Activated naive CD8-positive, alpha-beta T cell treated with anti-CD3 and anti-CD28 coated beads, Interleukin-2, amount 10 ng/mL, durations not matched to agents 7 days and 5 days (primary cell): ENCODE data around the gene RAP1B. TPM values are rescaled to one million over a fixed set of nuclear protein-coding genes. Genes with fewer than 3 reads are reported as not detected.

Source experiments
- ATAC-seq: fragments of 150-1000 bp; cut with Tn5 transposase; one replicate; pipeline ENCODE4 v1.10.0; 2021; ENCODE audit warnings: low read depth, moderate library complexity
- POLR2A ChIA-PET: fragments of 350-600 bp; sonication (Branson Sonifier 250); formaldehyde crosslinking; loops from one replicate; lab custom pipeline; 2021; ENCODE audit warnings: antibody characterized with exemption; lab: Charles Lee
- DNase-seq: peaks from one replicate; pipeline ENCODE4 v3.0.0; 2021
- H3K27ac Mint-ChIP-seq: one replicate; pipeline ENCODE4 v1.8.0; 2022; ENCODE audit warnings: mild to moderate bottlenecking, mixed read lengths
- H3K27me3 Mint-ChIP-seq: one replicate; pipeline ENCODE4 v1.8.0; 2022; ENCODE audit warnings: mild to moderate bottlenecking, moderate library complexity, mixed read lengths
- H3K36me3 Mint-ChIP-seq: one replicate; pipeline ENCODE4 v1.8.0; 2021; ENCODE audit warnings: mild to moderate bottlenecking, mixed read lengths
- H3K4me1 Mint-ChIP-seq: one replicate; pipeline ENCODE4 v1.8.0; 2021; ENCODE audit warnings: mixed read lengths
- H3K4me3 Mint-ChIP-seq: one replicate; pipeline ENCODE4 v1.8.0; 2022; ENCODE audit warnings: mild to moderate bottlenecking, moderate library complexity, mixed read lengths
- H3K9me3 Mint-ChIP-seq: one replicate; pipeline ENCODE4 v1.8.0; 2021; ENCODE audit warnings: mixed read lengths
- total RNA-seq, 2 experiments: library from RNA; stranded (reverse); gene quantifications; one replicate each; pipeline ENCODE4 v1.2.3, GENCODE V29; 2021

RAP1B gene
- total RNA-seq, 2 experiments from 2014 or later = 233 to 257 TPM

- Mint-ChIP-seq H3K27me3 (no peaks in the 10 kb centered on the region), H3K27ac (peak overlapping the region; percentile 94), H3K36me3 (peaks cover 18% of the 10 kb centered on the region), H3K4me1 (peaks cover 35% of the 10 kb centered on the region), H3K4me3 (peak overlapping the region; percentile 58), H3K9me3 (peaks cover 13% of the 10 kb centered on the region)
- POLR2A ChIA-PET = interaction anchor here (0.7 to 2.7 kb wide), 12 partner anchors 9 to 934 kb away, joined by 3 to 25 read pairs (median 4); partner anchors contain the start of gene RAP1B
- DNase-seq (peak; percentile 50), ATAC-seq (peak; percentile 85)
Observed at GRCh38 chr12:68587448-68587873, 23.2 kb upstream of the RAP1B start.

GRCh38 chr12:68589194-68589593 lies 21.5 kb upstream of the RAP1B start:
- POLR2A ChIA-PET = interaction anchor here (1.3 to 1.5 kb wide), 2 partner anchors 21 to 24 kb away, joined by 3 to 5 read pairs; partner anchors contain the start of gene RAP1B
- H3K27me3 Mint-ChIP-seq = no peaks in the 10 kb centered on the region
- H3K4me1 Mint-ChIP-seq = peaks cover 38% of the 10 kb centered on the region
- H3K36me3 Mint-ChIP-seq = peaks cover 23% of the 10 kb centered on the region
- H3K4me3 Mint-ChIP-seq = no peak overlapping the region
- no peak for ATAC-seq
- peaks cover 17% of the 10 kb centered on the region for H3K9me3 Mint-ChIP-seq
- H3K27ac Mint-ChIP-seq = peak overlapping the region; percentile 8
- DNase-seq = no peak

- Mint-ChIP-seq H3K36me3 (peaks cover 23% of the 10 kb centered on the region), H3K27me3 (no peaks in the 10 kb centered on the region), H3K4me1 (peaks cover 40% of the 10 kb centered on the region), H3K27ac (peak overlapping the region; percentile 88), H3K9me3 (peaks cover 17% of the 10 kb centered on the region), H3K4me3 (peak overlapping the region; percentile 48)
- no peak for DNase-seq
- POLR2A ChIA-PET = interaction anchor here (1.0 to 3.3 kb wide), 4 partner anchors 13 to 145 kb away, joined by 3 to 21 read pairs (median 4); partner anchors contain the start of gene RAP1B
- peak; percentile 74 for ATAC-seq
Observed at GRCh38 chr12:68591734-68592418, 18.8 kb upstream of the RAP1B start.

GRCh38 chr12:68595241-68595640 lies 15.5 kb upstream of the RAP1B start:
- POLR2A ChIA-PET = interaction anchor here (1.0 kb wide), 1 partner anchor 15 kb away, joined by 5 read pairs; the partner anchor contains the start of gene RAP1B
- Mint-ChIP-seq H3K4me1 (peaks cover 43% of the 10 kb centered on the region), H3K27me3 (no peaks in the 10 kb centered on the region)

GRCh38 chr12:68601767-68602166 lies 8.9 kb upstream of the RAP1B start:
- Mint-ChIP-seq H3K4me1 (peaks cover 35% of the 10 kb centered on the region), H3K27me3 (no peaks in the 10 kb centered on the region), H3K36me3 (peaks cover 6% of the 10 kb centered on the region), H3K4me3 (no peak overlapping the region), H3K9me3 (no peaks in the 10 kb centered on the region), H3K27ac (no peak overlapping the region)
- DNase-seq = no peak
- POLR2A ChIA-PET = interaction anchor here (2.3 kb wide), 1 partner anchor 9 kb away, joined by 10 read pairs; the partner anchor contains the start of gene RAP1B
- no peak for ATAC-seq

More at GRCh38 chr12:68595241-68595640, 15.5 kb upstream of the RAP1B start:
- no peak for DNase-seq
- H3K36me3 Mint-ChIP-seq = peaks cover 15% of the 10 kb centered on the region
- H3K27ac Mint-ChIP-seq = no peak overlapping the region
- ATAC-seq = no peak
- H3K4me3 Mint-ChIP-seq = no peak overlapping the region
- H3K9me3 Mint-ChIP-seq = peaks cover 10% of the 10 kb centered on the region

- Mint-ChIP-seq H3K27ac (no peak overlapping the region), H3K27me3 (no peaks in the 10 kb centered on the region), H3K9me3 (no peaks in the 10 kb centered on the region), H3K4me3 (no peak overlapping the region), H3K4me1 (peaks cover 36% of the 10 kb centered on the region), H3K36me3 (peaks cover 5% of the 10 kb centered on the region)
- ATAC-seq = no peak
- no peak for DNase-seq
- POLR2A ChIA-PET = interaction anchor here (2.3 kb wide), 1 partner anchor 8 kb away, joined by 10 read pairs; the partner anchor contains the start of gene RAP1B
Observed at GRCh38 chr12:68602720-68603119, 8.0 kb upstream of the RAP1B start.

GRCh38 chr12:68608191-68608590 lies 2.5 kb upstream of the RAP1B start:
- Mint-ChIP-seq H3K27me3 (no peaks in the 10 kb centered on the region), H3K27ac (peak overlapping the region; percentile 22), H3K9me3 (no peaks in the 10 kb centered on the region), H3K36me3 (peaks cover 12% of the 10 kb centered on the region), H3K4me3 (peak overlapping the region; percentile 0), H3K4me1 (peaks cover 29% of the 10 kb centered on the region)
- DNase-seq (no peak), ATAC-seq (no peak)
- POLR2A ChIA-PET = no interaction called here

GRCh38 chr12:68609998-68610369 lies 715 bp upstream of the RAP1B start:
- POLR2A ChIA-PET = interaction anchor here (0.6 to 4.0 kb wide), 23 partner anchors 8 to 278 kb away, joined by 3 to 25 read pairs (median 5); partner anchors contain the start of genes MDM1, MDM2 and NUP107
- no peaks in the 10 kb centered on the region for H3K27me3 Mint-ChIP-seq
- DNase-seq (no peak), ATAC-seq (no peak)
- H3K27ac Mint-ChIP-seq = peak overlapping the region; percentile 91
- peaks cover 21% of the 10 kb centered on the region for H3K36me3 Mint-ChIP-seq
- no peaks in the 10 kb centered on the region for H3K9me3 Mint-ChIP-seq
- H3K4me3 Mint-ChIP-seq = peak overlapping the region; percentile 86
- peaks cover 35% of the 10 kb centered on the region for H3K4me1 Mint-ChIP-seq

- Mint-ChIP-seq H3K9me3 (no peaks in the 10 kb centered on the region), H3K27ac (peak overlapping the region; percentile 94), H3K4me1 (peaks cover 40% of the 10 kb centered on the region), H3K27me3 (no peaks in the 10 kb centered on the region), H3K4me3 (peak overlapping the region; percentile 97), H3K36me3 (peaks cover 26% of the 10 kb centered on the region)
- POLR2A ChIA-PET = interaction anchor here (0.7 to 4.0 kb wide), 21 partner anchors 9 to 279 kb away, joined by 3 to 25 read pairs (median 5); partner anchors contain the start of genes MDM1, MDM2 and NUP107
- peak; percentile 5 for ATAC-seq
- DNase-seq = peak; percentile 72
Observed at GRCh38 chr12:68611094-68611805, 551 bp downstream of the RAP1B start.

- POLR2A ChIA-PET = interaction anchor here (0.8 to 4.0 kb wide), 11 partner anchors 9 to 280 kb away, joined by 3 to 25 read pairs (median 12); partner anchors contain the start of gene MDM2
- Mint-ChIP-seq H3K4me3 (peak overlapping the region; percentile 97), H3K4me1 (peaks cover 42% of the 10 kb centered on the region), H3K27ac (peak overlapping the region; percentile 93), H3K9me3 (no peaks in the 10 kb centered on the region), H3K27me3 (no peaks in the 10 kb centered on the region), H3K36me3 (peaks cover 26% of the 10 kb centered on the region)
- DNase-seq (no peak), ATAC-seq (no peak)
Observed at GRCh38 chr12:68611806-68612160, 1.1 kb downstream of the RAP1B start.

- POLR2A ChIA-PET = interaction anchor here (0.8 to 4.0 kb wide), 9 partner anchors 10 to 281 kb away, joined by 3 to 25 read pairs (median 5); partner anchors contain the start of genes MDM2 and SLC35E3
- H3K4me1 Mint-ChIP-seq = peaks cover 45% of the 10 kb centered on the region
- H3K27me3 Mint-ChIP-seq = no peaks in the 10 kb centered on the region
- ATAC-seq (no peak), DNase-seq (no peak)
- peak overlapping the region; percentile 97 for H3K4me3 Mint-ChIP-seq
- H3K27ac Mint-ChIP-seq = peak overlapping the region; percentile 93
- peaks cover 26% of the 10 kb centered on the region for H3K36me3 Mint-ChIP-seq
- H3K9me3 Mint-ChIP-seq = no peaks in the 10 kb centered on the region
Observed at GRCh38 chr12:68612202-68612601, 1.5 kb downstream of the RAP1B start.

GRCh38 chr12:68612697-68613096 lies 2.0 kb downstream of the RAP1B start:
- peak overlapping the region; percentile 93 for H3K27ac Mint-ChIP-seq
- no peaks in the 10 kb centered on the region for H3K27me3 Mint-ChIP-seq
- POLR2A ChIA-PET = interaction anchor here (0.6 to 4.0 kb wide), 9 partner anchors 10 to 281 kb away, joined by 3 to 15 read pairs (median 4); partner anchors contain the start of genes MDM2 and SLC35E3
- peaks cover 48% of the 10 kb centered on the region for H3K4me1 Mint-ChIP-seq
- H3K9me3 Mint-ChIP-seq = no peaks in the 10 kb centered on the region
- H3K36me3 Mint-ChIP-seq = peaks cover 26% of the 10 kb centered on the region
- ATAC-seq = no peak
- DNase-seq = no peak
- H3K4me3 Mint-ChIP-seq = peak overlapping the region; percentile 97
